Lower leg skin (tissue), 3 donors: ENCODE results near the gene ZNF471.

Source experiments
- POLR2A ChIP-seq, 2 donors: fragments of 450-650 bp; IDR thresholded peaks; one replicate each; pipeline ENCODE4 v1.6.1; 2016 to 2017; ENCODE audit warnings: antibody characterized with exemption in 2 of 2, mild to moderate bottlenecking in 1 of 2, moderate library complexity in 1 of 2
- TF ChIP-seq, protein P1 (sequence below), 3 donors: fragments of 450-650 bp; IDR thresholded peaks; one replicate each; pipeline ENCODE4 v1.5.1; 2016; ENCODE audit warnings: antibody characterized with exemption in 3 of 3, mild to moderate bottlenecking in 3 of 3, moderate library complexity in 2 of 3

DNA sequence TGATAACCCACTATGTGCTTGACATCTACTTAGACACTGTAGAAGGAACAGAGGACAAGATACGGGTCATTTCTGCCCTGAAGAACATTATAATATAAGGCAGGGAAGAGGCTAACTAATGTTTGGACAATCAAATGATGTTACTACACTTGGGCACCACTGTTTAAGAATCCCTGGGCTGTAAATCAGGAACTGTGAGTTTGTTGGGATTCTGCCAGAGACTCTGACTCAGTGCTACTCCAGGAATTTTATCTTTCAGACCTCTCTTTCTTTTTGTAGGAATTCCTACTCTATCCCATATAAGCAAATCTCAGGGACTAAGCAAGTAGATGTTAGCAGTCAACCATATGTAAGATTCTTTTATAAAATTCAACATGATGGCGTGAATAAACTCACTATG is 3.1 kb upstream of the ZNF471 start:
- TF ChIP-seq, protein P1, sequence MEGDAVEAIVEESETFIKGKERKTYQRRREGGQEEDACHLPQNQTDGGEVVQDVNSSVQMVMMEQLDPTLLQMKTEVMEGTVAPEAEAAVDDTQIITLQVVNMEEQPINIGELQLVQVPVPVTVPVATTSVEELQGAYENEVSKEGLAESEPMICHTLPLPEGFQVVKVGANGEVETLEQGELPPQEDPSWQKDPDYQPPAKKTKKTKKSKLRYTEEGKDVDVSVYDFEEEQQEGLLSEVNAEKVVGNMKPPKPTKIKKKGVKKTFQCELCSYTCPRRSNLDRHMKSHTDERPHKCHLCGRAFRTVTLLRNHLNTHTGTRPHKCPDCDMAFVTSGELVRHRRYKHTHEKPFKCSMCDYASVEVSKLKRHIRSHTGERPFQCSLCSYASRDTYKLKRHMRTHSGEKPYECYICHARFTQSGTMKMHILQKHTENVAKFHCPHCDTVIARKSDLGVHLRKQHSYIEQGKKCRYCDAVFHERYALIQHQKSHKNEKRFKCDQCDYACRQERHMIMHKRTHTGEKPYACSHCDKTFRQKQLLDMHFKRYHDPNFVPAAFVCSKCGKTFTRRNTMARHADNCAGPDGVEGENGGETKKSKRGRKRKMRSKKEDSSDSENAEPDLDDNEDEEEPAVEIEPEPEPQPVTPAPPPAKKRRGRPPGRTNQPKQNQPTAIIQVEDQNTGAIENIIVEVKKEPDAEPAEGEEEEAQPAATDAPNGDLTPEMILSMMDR (IDR thresholded peaks at IDR 0.05) = no peak
- TF ChIP-seq POLR2A (IDR thresholded peaks at IDR 0.05) = no peak
